WTC11 (cell line): Measurements from ENCODE around the gene SNAI1.
"Not testable (repeated sequence)": the region's sequence is repeated elsewhere in the genome, so short reads cannot be mapped to it uniquely, and the experiment has no call there.

ENCODE experiments used
- CREM ChIP-seq: sonication (generic); formaldehyde crosslinking; IDR thresholded peaks from 2 replicates; pipeline ENCODE4 v1.8.1; 2022; ENCODE audit warnings: mild to moderate bottlenecking, missing genetic modification reagents, moderate library complexity
- CTCF ChIP-seq: fragments of 200-600 bp; IDR thresholded peaks from 2 replicates; pipeline ENCODE4 v1.8.0; 2022; ENCODE audit warnings: antibody characterized with exemption

GRCh38 chr20:50011597-50011996 is 28.8 kb downstream of the SNAI1 start:
- TF ChIP-seq CTCF, CREM: not testable (repeated sequence)
